Body of pancreas (tissue), 4 donors: ENCODE results near the gene SLC15A4. TPM values are rescaled to one million over a fixed set of nuclear protein-coding genes. Genes with fewer than 3 reads are reported as not detected.

Experiments
- ATAC-seq: fragments of 150-250 bp; one replicate; pipeline ENCODE4 v1.9.1; 2016
- DNase-seq, 4 donors: peaks; one replicate each; pipeline ENCODE4 v3.0.0-alpha.2; 2019
- H3K27ac ChIP-seq, 4 donors: fragments of 200-600 bp; sonication (generic); 1 replicate in 3 of 4; 2 replicates in 1 of 4; pipeline versions ENCODE4 v1.5.1 to v1.6.1; 2016 to 2019; ENCODE audit warnings: mild to moderate bottlenecking in 1 of 4, mixed read lengths in 1 of 4, moderate library complexity in 1 of 4
- H3K27me3 ChIP-seq, 2 donors: fragments of 200-600 bp; sonication (generic); one replicate each; pipeline ENCODE4 v1.6.0; 2016; ENCODE audit warnings: mild to moderate bottlenecking in 1 of 2
- H3K36me3 ChIP-seq, 2 donors: fragments of 200-600 bp; sonication (generic); replicated peaks in 1 of 2; 2 replicates each; pipeline ENCODE4 v1.5.1; 2016; ENCODE audit warnings: low read depth in 2 of 2; ENCODE audit not compliant: insufficient read depth in 1 of 2
- H3K4me1 ChIP-seq: fragments of 200-600 bp; sonication (generic); one replicate; pipeline ENCODE4 v1.6.0; 2016
- H3K4me3 ChIP-seq, 2 donors: fragments of 200-600 bp; sonication (generic); 1 replicate in 1 of 2; 2 replicates in 1 of 2; pipeline ENCODE4 v1.5.1; 2016 to 2019
- H3K9me3 ChIP-seq, 3 donors: fragments of 200-600 bp; sonication (generic); 1 replicate in 2 of 3; 2 replicates in 1 of 3; pipeline ENCODE4 v1.5.1; 2016
- POLR2A ChIP-seq, 3 donors: fragments of 450-650 bp; IDR thresholded peaks; one replicate each; pipeline ENCODE4 v1.6.1; 2016; ENCODE audit warnings: antibody characterized with exemption in 3 of 3, mild to moderate bottlenecking in 2 of 3
- WGBS, 2 donors: methylation state at CpG; one replicate each; pipeline ENCODE4 v1.1.5; 2017; 5-methylcytosine and 5-hydroxymethylcytosine counted together
- intact Hi-C: fragments of 100-400 bp; cut with DNase I; formaldehyde crosslinking; loops from one replicate; pipeline ENCODE4 v1.15.1; 2023
- total RNA-seq, 2 donors: library from RNA; depleted of rRNA; stranded (reverse); fragments of >200 nt; gene quantifications; one replicate each; pipeline ENCODE4 v1.1.0, GENCODE V29; 2016
- TF ChIP-seq, protein P1 (sequence below), 7 experiments: fragments of 450-650 bp in 4 of 7; fragments of 200-600 bp in 3 of 7; sonication (generic) in 3 of 7; IDR thresholded peaks; one replicate each; pipeline ENCODE4 v1.5.1; 2016 to 2019; ENCODE audit warnings: antibody characterized with exemption in 7 of 7

SLC15A4 gene
- total RNA-seq, 2 donors from 2014 or later = 14.5 to 21.0 TPM

DNA sequence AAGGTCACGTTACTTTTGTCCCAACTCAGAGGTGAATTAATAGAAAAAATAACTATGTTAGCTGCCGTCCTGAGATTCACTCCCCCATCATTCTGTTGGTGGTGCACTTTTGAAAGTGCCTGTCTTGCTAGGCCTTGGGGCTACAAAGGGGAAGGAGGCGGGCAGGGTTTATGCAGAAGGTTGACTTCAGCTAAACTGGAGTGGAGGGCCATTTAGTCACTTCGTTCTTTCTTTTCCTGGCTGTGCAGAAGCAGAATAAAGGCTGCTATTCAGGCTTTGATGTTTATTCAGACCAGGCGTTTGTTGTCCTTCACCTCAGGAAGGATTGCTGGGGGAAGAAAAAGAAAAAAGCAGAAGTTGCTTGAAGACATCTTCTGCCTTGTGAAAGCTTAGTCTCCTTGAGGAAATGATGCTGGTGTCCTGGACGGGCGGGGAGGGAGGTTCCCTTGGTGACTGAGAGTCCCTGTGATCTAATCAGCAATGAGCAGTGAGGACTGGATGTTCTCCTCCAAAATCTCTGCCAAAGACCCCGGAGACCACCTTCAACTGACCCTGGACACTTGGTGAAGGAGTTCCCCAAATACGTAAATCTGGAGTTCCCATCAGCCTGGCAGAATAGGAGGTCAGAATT, 33.5 kb upstream of the SLC15A4 start:
- TF ChIP-seq, protein P1, sequence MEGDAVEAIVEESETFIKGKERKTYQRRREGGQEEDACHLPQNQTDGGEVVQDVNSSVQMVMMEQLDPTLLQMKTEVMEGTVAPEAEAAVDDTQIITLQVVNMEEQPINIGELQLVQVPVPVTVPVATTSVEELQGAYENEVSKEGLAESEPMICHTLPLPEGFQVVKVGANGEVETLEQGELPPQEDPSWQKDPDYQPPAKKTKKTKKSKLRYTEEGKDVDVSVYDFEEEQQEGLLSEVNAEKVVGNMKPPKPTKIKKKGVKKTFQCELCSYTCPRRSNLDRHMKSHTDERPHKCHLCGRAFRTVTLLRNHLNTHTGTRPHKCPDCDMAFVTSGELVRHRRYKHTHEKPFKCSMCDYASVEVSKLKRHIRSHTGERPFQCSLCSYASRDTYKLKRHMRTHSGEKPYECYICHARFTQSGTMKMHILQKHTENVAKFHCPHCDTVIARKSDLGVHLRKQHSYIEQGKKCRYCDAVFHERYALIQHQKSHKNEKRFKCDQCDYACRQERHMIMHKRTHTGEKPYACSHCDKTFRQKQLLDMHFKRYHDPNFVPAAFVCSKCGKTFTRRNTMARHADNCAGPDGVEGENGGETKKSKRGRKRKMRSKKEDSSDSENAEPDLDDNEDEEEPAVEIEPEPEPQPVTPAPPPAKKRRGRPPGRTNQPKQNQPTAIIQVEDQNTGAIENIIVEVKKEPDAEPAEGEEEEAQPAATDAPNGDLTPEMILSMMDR (IDR thresholded peaks at IDR 0.05) = no peak
- no peak for TF ChIP-seq POLR2A (IDR thresholded peaks at IDR 0.05)
- Histone ChIP-seq H3K4me1 (no peaks in the 10 kb centered on the region), H3K36me3 (no peaks in the 10 kb centered on the region), H3K27ac (peak overlapping the region in 1 of 4 donors; percentile 28), H3K4me3 (no peak overlapping the region), H3K9me3 (no peaks in the 10 kb centered on the region), H3K27me3 (no peaks in the 10 kb centered on the region)
- ATAC-seq (no peak), DNase-seq (peak in 1 of 4 donors; percentile 43)
- 47 to 55% methylated on average over 9 of the region's 9 CpGs for WGBS, 2 donors
- intact Hi-C loops = no loop called here

DNA sequence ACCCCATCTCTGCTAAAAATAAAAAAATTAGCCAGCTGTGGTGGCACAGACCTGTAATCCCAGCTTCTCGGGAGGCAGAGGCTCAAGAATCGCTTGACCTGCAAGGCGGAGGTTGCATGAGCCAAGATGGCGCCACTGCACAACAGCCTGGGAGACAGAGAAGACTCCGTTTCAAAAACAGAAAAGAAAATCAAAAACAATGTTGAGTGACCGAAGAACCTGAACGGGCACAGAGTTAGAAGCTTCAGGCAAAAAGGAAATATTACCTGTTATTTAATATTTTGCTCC, 33.0 kb upstream of the SLC15A4 start:
- intact Hi-C loops = no loop called here
- Histone ChIP-seq H3K27ac (peak overlapping the region in 1 of 4 donors; percentile 28), H3K4me1 (no peaks in the 10 kb centered on the region), H3K27me3 (no peaks in the 10 kb centered on the region), H3K4me3 (no peak overlapping the region), H3K36me3 (no peaks in the 10 kb centered on the region), H3K9me3 (no peaks in the 10 kb centered on the region)
- TF ChIP-seq, protein P1 (IDR thresholded peaks at IDR 0.05) = no peak
- TF ChIP-seq POLR2A (IDR thresholded peaks at IDR 0.05) = no peak
- DNase-seq (no peak), ATAC-seq (no peak)
- 88 to 92% methylated on average over 7 of the region's 7 CpGs for WGBS, 2 donors

DNA sequence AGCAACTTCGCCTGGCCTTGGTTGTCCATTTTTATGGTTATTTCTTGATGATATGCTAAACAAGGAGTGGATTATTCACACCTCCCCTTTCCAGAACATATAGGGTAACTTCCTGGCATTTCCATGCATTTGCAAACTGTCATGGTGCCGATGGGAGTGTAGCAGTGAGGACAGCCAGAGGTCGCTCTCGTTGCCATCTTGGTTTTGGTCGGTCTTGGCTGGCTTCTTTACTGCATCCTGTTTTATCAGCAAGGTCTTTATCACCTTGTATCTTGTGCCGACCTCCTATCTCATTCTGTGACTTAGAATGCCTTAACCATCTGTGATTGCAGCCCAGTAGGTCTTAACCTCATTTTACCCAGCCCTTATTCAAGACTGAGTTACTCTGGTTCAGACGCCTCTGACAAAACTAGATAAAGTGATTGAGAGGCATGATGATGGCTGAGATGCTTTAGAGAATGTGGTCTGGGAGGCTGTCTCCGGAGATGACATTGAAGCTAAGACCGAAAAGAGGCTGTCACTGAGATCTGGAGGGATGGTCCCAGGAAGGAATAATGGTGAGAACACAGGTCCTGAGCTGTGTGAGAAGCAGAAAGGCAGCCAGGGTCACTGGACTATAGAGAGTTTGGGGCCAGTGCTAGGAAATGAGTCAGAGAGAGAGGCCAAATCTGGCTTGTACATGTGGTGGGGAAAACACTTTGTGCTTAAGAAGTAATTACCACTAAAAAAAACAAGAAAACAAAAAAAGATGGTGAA, 32.5 kb upstream of the SLC15A4 start:
- 70 to 72% methylated on average over 9 of the region's 9 CpGs for WGBS, 2 donors
- Histone ChIP-seq H3K4me1 (no peaks in the 10 kb centered on the region), H3K36me3 (no peaks in the 10 kb centered on the region), H3K9me3 (no peaks in the 10 kb centered on the region), H3K27ac (no peak overlapping the region), H3K4me3 (no peak overlapping the region), H3K27me3 (no peaks in the 10 kb centered on the region)
- ATAC-seq = no peak
- intact Hi-C loops = no loop called here
- TF ChIP-seq, protein P1 (IDR thresholded peaks at IDR 0.05) = no peak
- TF ChIP-seq POLR2A (IDR thresholded peaks at IDR 0.05) = no peak
- no peak for DNase-seq

DNA sequence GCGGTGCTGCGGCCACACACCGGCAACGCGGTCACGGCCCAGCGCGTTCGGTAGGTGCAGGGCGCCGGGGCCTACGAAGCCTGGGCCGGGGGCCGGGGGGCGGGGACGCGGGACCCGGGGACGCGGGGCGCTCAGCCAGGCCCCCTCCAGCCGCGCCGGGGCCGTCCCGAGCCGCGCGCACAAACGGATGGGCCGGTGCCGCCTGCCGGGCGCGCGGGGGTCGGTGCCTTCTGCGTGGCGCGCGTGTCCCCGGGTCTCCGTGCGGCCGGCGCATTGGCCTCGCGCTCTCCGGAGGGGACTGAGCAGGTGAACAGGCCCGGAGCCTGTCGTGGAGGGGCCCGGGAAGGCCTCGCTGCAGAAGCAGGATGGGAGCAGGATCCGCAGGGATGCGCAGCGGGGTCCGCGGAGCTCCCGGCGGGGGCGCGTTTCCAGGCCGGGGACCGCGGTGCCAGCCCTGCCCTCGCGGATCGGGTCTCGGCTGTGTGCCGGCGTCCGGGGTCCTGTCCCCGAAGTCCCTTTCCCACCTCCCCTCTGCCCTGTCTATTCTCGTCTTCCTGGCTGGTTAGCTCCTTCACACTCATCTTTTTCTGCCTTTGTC, 29.9 kb upstream of the SLC15A4 start:
- Histone ChIP-seq H3K4me3 (no peak overlapping the region), H3K27me3 (no peaks in the 10 kb centered on the region), H3K36me3 (no peaks in the 10 kb centered on the region), H3K4me1 (no peaks in the 10 kb centered on the region), H3K9me3 (no peaks in the 10 kb centered on the region), H3K27ac (peak overlapping the region in 1 of 4 donors; percentile 39)
- TF ChIP-seq, protein P1 (IDR thresholded peaks at IDR 0.05) = no peak
- TF ChIP-seq POLR2A (IDR thresholded peaks at IDR 0.05) = no peak
- intact Hi-C loops = no loop called here
- WGBS, 2 donors = 0 to 3% methylated on average over 3 to 45 of the region's 74 CpGs
- DNase-seq = no peak
- ATAC-seq = no peak
